Activated naive CD4-positive, alpha-beta T cell treated with anti-CD3 and anti-CD28 coated beads, Interleukin-2, amount 10 ng/mL, durations not matched to agents 7 days and 5 days (primary cell): ENCODE measurements around the gene PYGM.

Experiments used
- CTCF ChIA-PET: fragments of 350-600 bp; sonication (Branson Sonifier 250); formaldehyde crosslinking; loops from one replicate; lab custom pipeline; 2021; ENCODE audit warnings: antibody characterized with exemption; lab: Charles Lee
- DNase-seq: peaks from one replicate; pipeline ENCODE4 v3.0.0-alpha.2; 2020
- H3K27ac Mint-ChIP-seq: one replicate; pipeline ENCODE4 v1.8.0; 2021; ENCODE audit warnings: mild to moderate bottlenecking, moderate library complexity, mixed read lengths
- H3K27me3 Mint-ChIP-seq: one replicate; pipeline ENCODE4 v1.8.0; 2021; ENCODE audit warnings: mild to moderate bottlenecking, mixed read lengths
- H3K36me3 Mint-ChIP-seq: one replicate; pipeline ENCODE4 v1.8.0; 2021; ENCODE audit warnings: mixed read lengths
- H3K4me1 Mint-ChIP-seq: one replicate; pipeline ENCODE4 v1.8.0; 2021; ENCODE audit warnings: mixed read lengths
- H3K4me3 Mint-ChIP-seq: one replicate; pipeline ENCODE4 v1.8.0; 2021; ENCODE audit warnings: mild to moderate bottlenecking, moderate library complexity, mixed read lengths
- H3K9me3 Mint-ChIP-seq: one replicate; pipeline ENCODE4 v1.8.0; 2021; ENCODE audit warnings: mixed read lengths

Gene PYGM

DNA sequence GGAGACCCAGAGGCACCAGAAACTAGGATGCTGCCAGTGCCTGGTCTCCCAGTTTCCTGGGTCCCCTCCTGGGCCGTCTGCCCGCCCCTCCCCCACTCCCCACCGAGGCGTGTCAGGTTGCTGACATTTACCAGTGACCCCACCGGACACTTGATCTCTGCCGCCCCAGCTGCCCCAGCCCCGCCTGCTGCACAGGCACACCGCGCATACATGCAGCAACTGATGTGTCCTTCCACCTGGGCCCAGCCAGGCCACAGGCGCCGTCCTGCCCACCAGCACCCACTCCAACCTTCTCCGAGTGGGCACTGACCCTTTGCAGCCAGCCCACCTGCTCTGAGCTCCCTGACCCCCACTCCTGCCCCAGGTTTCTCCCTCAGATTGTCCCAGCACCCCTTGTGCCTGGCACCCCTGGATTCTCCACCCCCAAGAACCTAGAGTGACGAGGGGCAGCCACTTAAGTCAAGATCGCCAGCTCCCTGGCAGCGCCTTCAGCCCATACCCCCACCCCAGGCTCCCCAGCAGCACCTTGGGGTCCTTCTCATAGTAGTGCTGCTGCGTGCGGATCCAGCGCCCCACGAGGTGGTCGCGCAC lies 548 bp downstream of the PYGM start:
- H3K9me3 Mint-ChIP-seq: no peaks in the 10 kb centered on the region

DNA sequence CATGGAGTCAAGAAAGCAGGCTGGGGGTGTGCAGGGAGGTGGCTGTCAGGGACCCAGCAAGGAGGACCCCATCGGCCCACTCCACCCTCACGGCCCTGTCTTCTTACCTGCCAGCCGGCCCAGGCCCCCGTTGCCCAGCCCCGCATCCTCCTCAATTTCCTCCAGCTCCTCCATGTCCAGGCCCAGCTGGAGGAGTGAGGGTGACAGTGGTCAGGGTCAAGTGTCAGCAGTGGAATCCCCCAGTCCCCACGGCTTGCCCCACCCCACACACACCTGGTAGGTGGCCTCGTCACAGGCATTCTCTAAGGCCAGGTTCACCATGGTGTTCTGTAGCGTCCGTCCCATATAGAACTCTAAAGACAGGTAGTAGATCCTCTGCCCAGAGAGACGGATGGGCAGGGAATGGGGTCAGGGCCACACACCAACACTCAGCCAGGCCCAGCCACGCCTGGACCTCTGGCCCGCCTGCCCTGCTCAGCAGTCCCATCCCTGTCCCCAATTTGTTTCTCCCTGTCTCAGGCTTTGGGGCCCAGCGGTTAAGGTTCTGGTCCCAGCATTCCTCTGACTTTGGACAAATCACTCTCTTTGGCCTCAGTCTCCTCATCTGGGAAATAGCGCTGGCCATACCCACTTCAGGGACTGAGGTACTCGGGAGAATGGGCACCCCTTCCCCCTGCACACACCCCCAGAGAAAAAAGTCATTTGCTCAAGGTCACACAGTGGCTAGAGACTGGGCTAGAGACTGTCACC lies 1.3 kb downstream of the PYGM start:
- H3K4me3 Mint-ChIP-seq: no peak overlapping the region
- DNase-seq: peak; percentile 17
- no peaks in the 10 kb centered on the region for H3K9me3 Mint-ChIP-seq
- peak overlapping the region; percentile 28 for H3K27ac Mint-ChIP-seq
- CTCF ChIA-PET: interaction anchor here (1.1 to 15.2 kb wide), 2 partner anchors 9 to 12 kb away, joined by 4 to 208 read pairs; partner anchors contain the start of gene RASGRP2
- H3K36me3 Mint-ChIP-seq: peaks cover 33% of the 10 kb centered on the region
- no peaks in the 10 kb centered on the region for H3K27me3 Mint-ChIP-seq
- H3K4me1 Mint-ChIP-seq: peaks cover 58% of the 10 kb centered on the region

More for the DNA sequence above, 548 bp downstream of the PYGM start:
- peak; percentile 24 for DNase-seq
- Mint-ChIP-seq H3K4me1 (peaks cover 63% of the 10 kb centered on the region), H3K4me3 (no peak overlapping the region), H3K36me3 (peaks cover 40% of the 10 kb centered on the region), H3K27me3 (no peaks in the 10 kb centered on the region), H3K27ac (peak overlapping the region; percentile 52)
- CTCF ChIA-PET: interaction anchor here (1.1 to 15.2 kb wide), 3 partner anchors 9 to 108 kb away, joined by 3 to 208 read pairs (median 4); partner anchors contain the start of gene RASGRP2

- H3K4me3 Mint-ChIP-seq: no peak overlapping the region
- DNase-seq: peak; percentile 19
- CTCF ChIA-PET: interaction anchor here (1.4 kb wide), 1 partner anchor 13 kb away, joined by 4 read pairs; the partner anchor contains the start of gene RASGRP2
- peaks cover 52% of the 10 kb centered on the region for H3K4me1 Mint-ChIP-seq
- peak overlapping the region; percentile 29 for H3K27ac Mint-ChIP-seq
- no peaks in the 10 kb centered on the region for H3K27me3 Mint-ChIP-seq
- no peaks in the 10 kb centered on the region for H3K9me3 Mint-ChIP-seq
- peaks cover 30% of the 10 kb centered on the region for H3K36me3 Mint-ChIP-seq
Measured at GRCh38 chr11:64757549-64758329, 2.0 kb downstream of the PYGM start.

GRCh38 chr11:64755681-64756361 lies 4.0 kb downstream of the PYGM start:
- no peak overlapping the region for H3K4me3 Mint-ChIP-seq
- DNase-seq: no peak
- H3K27me3 Mint-ChIP-seq: no peaks in the 10 kb centered on the region
- H3K9me3 Mint-ChIP-seq: no peaks in the 10 kb centered on the region
- CTCF ChIA-PET: no interaction called here
- no peak overlapping the region for H3K27ac Mint-ChIP-seq
- peaks cover 29% of the 10 kb centered on the region for H3K36me3 Mint-ChIP-seq
- peaks cover 50% of the 10 kb centered on the region for H3K4me1 Mint-ChIP-seq

GRCh38 chr11:64754919-64755662 lies 4.7 kb downstream of the PYGM start:
- Mint-ChIP-seq H3K36me3 (peaks cover 32% of the 10 kb centered on the region), H3K27me3 (no peaks in the 10 kb centered on the region), H3K4me3 (no peak overlapping the region), H3K27ac (no peak overlapping the region), H3K4me1 (peaks cover 50% of the 10 kb centered on the region), H3K9me3 (no peaks in the 10 kb centered on the region)
- CTCF ChIA-PET: interaction anchor here (0.9 kb wide), 1 partner anchor 11 kb away, joined by 3 read pairs; the partner anchor contains the start of gene RASGRP2
- no peak for DNase-seq

DNA sequence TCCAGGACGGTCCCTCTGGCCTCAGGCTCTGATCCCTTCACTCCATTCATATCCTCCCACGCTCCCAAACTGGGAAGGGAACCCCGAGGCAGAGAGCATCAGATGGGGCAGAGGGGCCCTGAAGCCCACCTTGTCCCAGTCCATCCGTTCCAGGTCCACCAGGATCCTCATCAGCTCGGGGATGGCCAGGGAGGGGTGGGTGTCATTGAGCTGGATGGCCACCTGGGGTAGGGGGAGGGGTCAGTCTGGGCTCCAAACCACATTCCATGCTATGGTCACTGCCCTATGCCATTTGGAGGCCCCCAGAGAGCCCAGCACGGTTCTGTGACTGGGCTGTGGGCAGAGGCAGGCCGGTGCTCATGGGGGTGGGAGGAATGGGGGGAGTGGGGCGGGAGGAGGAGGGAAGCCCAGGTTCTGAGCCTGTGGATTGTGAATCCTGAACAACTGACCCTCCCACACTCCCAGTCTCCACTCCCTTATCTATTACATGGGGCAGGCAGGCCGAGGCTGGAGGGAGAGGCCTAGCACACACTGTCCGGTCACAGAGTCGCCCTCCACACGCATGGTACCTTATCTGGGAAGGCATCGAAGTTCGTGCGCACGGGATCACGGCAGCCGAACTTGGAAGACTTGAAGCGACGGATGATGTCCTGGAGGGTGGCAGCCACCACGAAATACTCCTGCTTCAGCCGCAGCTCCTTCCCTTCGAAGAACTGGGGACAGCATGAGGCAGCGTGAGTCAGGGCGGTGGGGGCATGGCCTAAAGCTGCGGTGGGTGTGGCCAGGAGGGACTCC lies 5.5 kb downstream of the PYGM start:
- CTCF ChIA-PET: interaction anchor here (0.9 kb wide), 1 partner anchor 10 kb away, joined by 3 read pairs; the partner anchor contains the start of gene RASGRP2
- Mint-ChIP-seq H3K27ac (no peak overlapping the region), H3K27me3 (no peaks in the 10 kb centered on the region), H3K4me3 (no peak overlapping the region), H3K9me3 (no peaks in the 10 kb centered on the region), H3K4me1 (peaks cover 45% of the 10 kb centered on the region), H3K36me3 (peaks cover 29% of the 10 kb centered on the region)
- DNase-seq: no peak

GRCh38 chr11:64753380-64754123 lies 6.2 kb downstream of the PYGM start:
- CTCF ChIA-PET: interaction anchor here (13.4 kb wide), 1 partner anchor 12 kb away, joined by 208 read pairs; the partner anchor contains the start of gene PYGM
- Mint-ChIP-seq H3K27me3 (no peaks in the 10 kb centered on the region), H3K27ac (no peak overlapping the region), H3K36me3 (peaks cover 29% of the 10 kb centered on the region), H3K4me3 (no peak overlapping the region), H3K9me3 (no peaks in the 10 kb centered on the region), H3K4me1 (peaks cover 39% of the 10 kb centered on the region)
- no peak for DNase-seq

- H3K27ac Mint-ChIP-seq: no peak overlapping the region
- H3K4me1 Mint-ChIP-seq: peaks cover 42% of the 10 kb centered on the region
- no peaks in the 10 kb centered on the region for H3K9me3 Mint-ChIP-seq
- H3K36me3 Mint-ChIP-seq: peaks cover 33% of the 10 kb centered on the region
- DNase-seq: no peak
- H3K4me3 Mint-ChIP-seq: no peak overlapping the region
- no peaks in the 10 kb centered on the region for H3K27me3 Mint-ChIP-seq
- CTCF ChIA-PET: interaction anchor here (13.4 kb wide), 1 partner anchor 13 kb away, joined by 208 read pairs; the partner anchor contains the start of gene PYGM
Measured at GRCh38 chr11:64753019-64753379, 6.8 kb downstream of the PYGM start.

DNA sequence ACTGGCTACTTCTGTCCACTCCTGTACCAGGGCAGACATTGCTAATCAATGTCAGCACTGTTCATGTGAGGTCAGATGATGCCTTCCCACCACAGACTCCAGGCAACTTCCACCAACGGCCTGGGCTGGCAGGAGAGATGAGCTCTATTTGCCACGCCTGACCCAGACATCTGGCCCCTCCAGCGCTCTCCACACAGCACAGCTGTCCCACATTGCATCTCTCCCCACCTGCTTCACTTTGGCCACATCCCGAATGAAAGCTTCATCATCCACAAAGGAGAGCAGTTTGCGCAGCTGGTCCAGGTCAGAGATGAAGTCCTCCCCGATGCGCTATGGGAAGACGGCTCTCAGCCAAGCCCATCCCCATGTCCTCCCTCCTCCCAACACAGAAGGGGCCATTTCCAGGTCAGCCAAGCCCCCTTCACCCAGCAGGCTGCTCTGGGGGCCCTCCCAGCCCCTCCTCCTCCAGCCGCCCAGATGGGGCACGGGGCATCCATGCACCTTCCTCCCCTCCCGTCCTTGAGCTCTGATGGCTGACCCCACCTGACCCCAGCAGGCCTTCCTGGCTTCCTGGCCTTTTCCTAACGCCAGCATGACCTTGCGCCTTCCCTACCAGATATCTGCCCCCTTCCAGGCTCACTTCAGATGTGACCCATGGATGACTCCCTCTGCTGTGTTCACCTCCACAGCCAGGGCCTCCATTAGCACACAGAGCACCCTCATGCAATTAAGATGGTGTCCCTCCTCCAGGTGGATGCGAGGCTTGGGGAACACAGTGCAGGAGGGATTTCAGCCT lies 7.4 kb downstream of the PYGM start:
- Mint-ChIP-seq H3K9me3 (no peaks in the 10 kb centered on the region), H3K27me3 (no peaks in the 10 kb centered on the region), H3K4me3 (no peak overlapping the region), H3K36me3 (peaks cover 31% of the 10 kb centered on the region), H3K27ac (peak overlapping the region; percentile 76), H3K4me1 (peaks cover 43% of the 10 kb centered on the region)
- CTCF ChIA-PET: interaction anchor here (13.4 kb wide), 1 partner anchor 13 kb away, joined by 208 read pairs; the partner anchor contains the start of gene PYGM
- DNase-seq: no peak

- Mint-ChIP-seq H3K36me3 (peaks cover 28% of the 10 kb centered on the region), H3K9me3 (no peaks in the 10 kb centered on the region), H3K4me3 (no peak overlapping the region), H3K27ac (no peak overlapping the region), H3K27me3 (no peaks in the 10 kb centered on the region), H3K4me1 (peaks cover 46% of the 10 kb centered on the region)
- no peak for DNase-seq
- CTCF ChIA-PET: interaction anchor here (13.4 kb wide), 1 partner anchor 14 kb away, joined by 208 read pairs; the partner anchor contains the start of gene PYGM
Measured at GRCh38 chr11:64751580-64751979, 8.2 kb downstream of the PYGM start.

- Mint-ChIP-seq H3K27ac (peak overlapping the region; percentile 83), H3K9me3 (no peaks in the 10 kb centered on the region), H3K4me1 (peaks cover 50% of the 10 kb centered on the region), H3K36me3 (peaks cover 30% of the 10 kb centered on the region), H3K27me3 (no peaks in the 10 kb centered on the region), H3K4me3 (no peak overlapping the region)
- CTCF ChIA-PET: interaction anchor here (13.4 kb wide), 1 partner anchor 15 kb away, joined by 208 read pairs; the partner anchor contains the start of gene PYGM
- no peak for DNase-seq
Measured at GRCh38 chr11:64751136-64751535, 8.6 kb downstream of the PYGM start.
